ENCODE results near the gene CSH1.

GRCh38 chr17:63928966-63929695, 32.8 kb upstream of the CSH1 start:
- TF ChIP-seq CTCF (IDR thresholded peaks at IDR 0.05), result no peak
- TF ChIP-seq POLR2A (IDR thresholded peaks at IDR 0.05), result no peak
